Right ventricle myocardium inferior (tissue), 1 donor: Measurements from ENCODE around the gene FAM43B. TPM values are rescaled to one million over a fixed set of nuclear protein-coding genes. Genes with fewer than 3 reads are reported as not detected.

Experiments
- ATAC-seq: fragments of 200-7000 bp; cut with Tn5 transposase; one replicate; pipeline ENCODE4 v1.9.1; 2020; ENCODE audit warnings: mild to moderate bottlenecking, moderate library complexity
- DNase-seq: peaks from one replicate; pipeline ENCODE4 v3.0.0; 2021; ENCODE audit errors: missing footprints
- intact Hi-C: fragments of 100-400 bp; cut with DNase I; formaldehyde crosslinking; loops from one replicate; pipeline ENCODE4 v1.11.0; 2022
- total RNA-seq: library from RNA; stranded (reverse); fragmentation: NEBNext Ultra II Directional; extraction: Animal tissue kit (Norgen Biotek cat#: 25700); gene quantifications from one replicate; pipeline ENCODE4 v1.2.1, GENCODE V29; 2021
- donor health status: DM: no; HTN: yes; CAD: no; lungs with severe emphysema.

FAM43B gene
- total RNA-seq, 1 donor from 2014 or later, result 4.5 TPM

DNA sequence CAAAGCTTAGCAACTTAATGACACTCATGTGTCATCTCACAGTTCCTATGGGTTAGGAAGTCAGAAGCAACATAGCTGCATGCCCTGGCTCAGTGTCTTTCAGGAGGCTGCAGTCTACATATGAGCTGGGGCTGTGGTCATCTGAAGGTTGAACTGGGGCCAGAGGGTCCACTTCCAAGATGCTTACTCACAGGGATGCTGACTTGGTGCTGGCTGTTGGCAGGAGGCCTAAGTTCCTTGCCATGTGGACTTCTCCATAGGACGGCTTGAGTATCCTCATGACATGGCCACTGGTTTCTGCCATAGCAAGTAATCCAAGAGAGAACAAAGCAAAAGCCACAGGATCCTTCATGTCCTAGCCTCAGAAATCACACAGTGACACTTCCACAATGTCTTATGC, 12.1 kb upstream of the FAM43B start:
- no peak for DNase-seq
- intact Hi-C loops, result no loop called here
- ATAC-seq, result no peak

DNA sequence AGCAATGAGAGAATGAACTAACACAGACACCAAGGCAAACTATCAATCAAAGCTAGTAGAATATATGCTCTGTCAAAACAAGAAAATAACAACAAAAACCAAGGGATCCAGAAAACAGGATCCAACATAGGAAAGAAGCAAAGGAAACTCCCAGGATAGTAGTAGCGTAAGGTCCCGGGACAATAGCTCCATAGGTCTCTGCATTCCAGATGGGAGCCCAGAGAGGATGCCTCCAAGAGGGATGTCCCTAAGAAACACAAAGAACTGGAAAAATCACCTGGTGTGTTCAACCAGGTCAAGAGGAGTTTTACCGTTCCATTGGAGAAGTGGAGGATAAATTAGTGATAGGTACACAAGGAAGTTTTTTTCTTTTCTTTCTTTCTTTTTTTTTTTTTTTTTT, 5.7 kb upstream of the FAM43B start:
- no peak for DNase-seq
- ATAC-seq, result no peak
- intact Hi-C loops, result no loop called here

DNA sequence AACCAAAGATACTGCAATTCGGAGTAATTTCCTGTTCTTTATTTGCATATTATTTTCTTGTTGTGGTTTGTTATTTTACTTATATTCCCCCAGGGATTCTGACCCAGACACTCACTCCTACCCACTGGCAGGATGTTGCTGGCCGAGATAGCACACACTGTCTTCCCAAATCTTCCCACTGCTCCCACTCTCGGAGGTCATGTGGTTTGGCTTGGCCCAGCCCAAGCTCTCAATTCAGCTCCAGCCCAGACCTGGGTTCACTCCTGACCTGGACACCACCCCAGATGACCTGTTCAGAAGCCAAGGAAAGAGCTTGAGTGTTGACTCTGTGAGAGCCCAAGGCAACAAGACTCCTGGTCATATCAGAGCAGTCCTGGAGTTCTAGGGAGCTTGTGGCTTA, 1.2 kb upstream of the FAM43B start:
- intact Hi-C loops, result no loop called here
- ATAC-seq (no peak), DNase-seq (no peak)

DNA sequence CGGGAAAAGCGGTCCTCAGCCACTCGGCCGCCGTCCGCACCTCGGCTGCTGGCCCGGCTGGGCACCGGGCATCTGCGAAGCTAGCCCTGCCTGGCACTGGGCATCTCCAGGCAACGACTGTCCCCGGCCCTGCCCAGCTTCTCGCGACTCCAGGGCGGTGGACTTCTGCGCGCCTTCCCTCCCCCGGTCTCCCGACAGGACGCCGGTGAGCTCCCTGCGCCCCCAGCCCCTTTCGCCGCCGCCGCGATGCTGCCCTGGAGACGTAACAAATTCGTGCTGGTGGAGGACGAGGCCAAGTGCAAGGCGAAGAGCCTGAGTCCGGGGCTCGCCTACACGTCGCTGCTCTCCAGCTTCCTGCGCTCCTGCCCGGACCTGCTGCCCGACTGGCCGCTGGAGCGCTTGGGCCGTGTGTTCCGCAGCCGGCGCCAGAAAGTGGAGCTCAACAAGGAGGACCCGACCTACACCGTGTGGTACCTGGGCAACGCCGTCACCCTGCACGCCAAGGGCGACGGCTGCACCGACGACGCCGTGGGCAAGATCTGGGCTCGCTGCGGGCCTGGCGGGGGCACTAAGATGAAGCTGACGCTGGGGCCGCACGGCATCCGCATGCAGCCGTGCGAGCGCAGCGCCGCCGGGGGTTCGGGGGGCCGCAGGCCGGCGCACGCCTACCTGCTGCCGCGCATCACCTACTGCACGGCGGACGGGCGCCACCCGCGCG, 514 bp downstream of the FAM43B start:
- DNase-seq (no peak), ATAC-seq (peak; percentile 8)
- intact Hi-C loops, result no loop called here

DNA sequence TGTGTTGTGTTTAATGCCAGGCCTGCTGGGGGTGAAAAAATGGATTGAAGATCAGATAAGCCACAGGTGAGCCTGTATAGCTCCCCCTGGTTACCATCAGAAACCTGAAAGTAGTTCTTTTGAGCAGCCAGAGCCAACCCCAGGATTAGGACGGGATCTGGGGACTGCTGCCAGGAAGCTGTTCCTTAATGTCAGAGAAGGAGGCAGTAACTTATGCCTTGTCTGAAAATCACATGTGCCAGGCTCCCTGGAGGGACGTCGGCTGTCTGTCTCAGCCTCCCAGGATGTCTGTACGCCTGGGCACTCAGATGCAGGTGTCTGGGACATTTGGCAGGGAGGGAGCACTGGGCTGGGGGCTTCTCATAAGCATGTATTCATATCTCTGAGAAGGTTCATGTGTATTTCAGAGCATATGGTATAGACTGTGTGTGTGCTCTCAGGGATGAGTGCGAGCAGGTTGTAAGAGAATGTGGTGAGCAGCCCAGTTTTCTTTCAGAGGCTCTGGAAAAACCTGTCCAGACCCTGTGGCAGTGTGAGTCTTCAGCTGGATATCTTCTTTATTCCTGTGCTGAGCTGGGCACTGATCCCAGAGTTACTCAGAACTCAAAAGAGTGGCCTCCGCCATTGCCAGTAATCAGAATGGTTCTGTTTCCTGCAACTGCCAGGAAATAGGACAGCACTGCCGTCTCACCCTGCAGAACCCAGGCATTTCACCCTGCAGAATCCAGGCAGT, 2.8 kb downstream of the FAM43B start:
- ATAC-seq (peak; percentile 21), DNase-seq (no peak)
- intact Hi-C loops, result no loop called here

DNA sequence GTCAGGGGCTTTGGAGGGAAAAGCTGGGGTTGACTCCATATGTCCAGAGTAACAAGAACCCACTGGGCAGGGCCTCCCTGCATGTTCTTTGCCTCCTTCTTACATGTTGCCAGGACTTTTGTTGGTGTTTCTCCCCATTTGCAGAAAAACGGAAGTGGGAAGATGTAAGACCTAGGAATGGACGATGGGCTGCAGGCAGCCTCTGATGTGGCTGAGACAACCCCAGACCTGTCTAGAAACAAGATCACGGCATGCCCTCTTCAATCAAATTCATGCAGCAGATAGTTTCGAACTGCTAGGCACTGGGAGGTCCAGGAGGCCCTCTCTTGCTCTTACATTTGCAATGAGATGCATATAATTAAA, 3.4 kb downstream of the FAM43B start:
- intact Hi-C loops, result no loop called here
- ATAC-seq, result no peak
- no peak for DNase-seq

DNA sequence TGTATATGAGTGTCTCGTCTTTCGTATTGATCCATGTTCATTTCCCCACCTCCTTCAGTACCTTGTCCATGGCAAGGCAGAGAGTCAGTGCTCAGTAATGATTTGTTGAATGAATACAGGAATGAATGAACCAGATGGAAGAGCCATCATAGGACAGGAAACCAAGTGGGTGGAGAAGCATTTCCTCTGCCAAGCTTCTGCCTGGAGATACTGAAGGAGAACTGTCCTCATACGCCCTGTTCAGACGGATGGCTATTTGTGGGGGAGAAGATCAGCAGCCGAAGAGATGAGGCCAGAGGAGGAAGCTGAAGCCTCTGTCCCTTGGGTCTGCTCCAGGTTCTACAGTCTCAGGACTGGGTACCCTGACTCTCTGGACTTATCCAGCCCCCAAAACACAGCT, 5.8 kb downstream of the FAM43B start:
- intact Hi-C loops, result no loop called here
- DNase-seq (no peak), ATAC-seq (no peak)

DNA sequence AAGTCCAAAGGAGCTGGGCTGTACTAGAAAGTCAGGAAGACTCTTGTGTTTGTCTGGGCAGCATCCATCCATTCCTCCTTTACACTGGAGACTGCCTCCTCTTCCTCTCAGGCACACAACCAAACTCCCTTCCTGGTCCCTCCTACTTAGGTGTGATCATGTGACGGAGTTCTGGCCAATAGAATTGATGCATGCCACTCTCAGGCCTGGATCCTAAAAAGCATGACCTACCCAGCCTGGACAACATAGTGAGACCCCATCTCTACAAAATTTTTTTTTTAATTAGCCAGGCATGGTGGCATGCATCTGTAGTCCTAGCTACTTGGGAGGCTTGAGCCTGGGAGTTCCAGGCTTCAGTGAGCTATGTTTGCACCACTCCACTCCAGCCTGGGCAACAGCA, 8.6 kb downstream of the FAM43B start:
- intact Hi-C loops, result no loop called here
- DNase-seq (no peak), ATAC-seq (no peak)

DNA sequence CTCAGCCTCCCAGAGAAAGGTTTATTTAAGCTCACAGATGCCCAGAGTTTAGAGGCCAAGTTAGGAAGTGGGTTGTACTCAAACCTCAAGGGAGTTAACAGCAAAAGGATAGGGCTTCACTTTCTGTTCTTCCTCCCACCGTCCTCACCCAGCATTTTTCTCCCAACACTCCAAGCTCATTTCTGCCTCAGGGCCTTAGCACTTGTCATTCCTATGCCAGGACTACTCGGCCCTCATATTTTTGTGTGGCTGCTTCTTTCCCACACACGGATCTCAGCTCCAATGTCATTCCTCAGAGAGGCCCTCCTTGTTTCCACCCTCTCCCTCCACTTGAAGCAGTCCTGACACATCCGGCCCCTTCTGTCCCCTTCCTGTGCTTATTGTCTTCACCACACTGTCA, 12.9 kb downstream of the FAM43B start:
- intact Hi-C loops, result no loop called here
- no peak for DNase-seq
- no peak for ATAC-seq

DNA sequence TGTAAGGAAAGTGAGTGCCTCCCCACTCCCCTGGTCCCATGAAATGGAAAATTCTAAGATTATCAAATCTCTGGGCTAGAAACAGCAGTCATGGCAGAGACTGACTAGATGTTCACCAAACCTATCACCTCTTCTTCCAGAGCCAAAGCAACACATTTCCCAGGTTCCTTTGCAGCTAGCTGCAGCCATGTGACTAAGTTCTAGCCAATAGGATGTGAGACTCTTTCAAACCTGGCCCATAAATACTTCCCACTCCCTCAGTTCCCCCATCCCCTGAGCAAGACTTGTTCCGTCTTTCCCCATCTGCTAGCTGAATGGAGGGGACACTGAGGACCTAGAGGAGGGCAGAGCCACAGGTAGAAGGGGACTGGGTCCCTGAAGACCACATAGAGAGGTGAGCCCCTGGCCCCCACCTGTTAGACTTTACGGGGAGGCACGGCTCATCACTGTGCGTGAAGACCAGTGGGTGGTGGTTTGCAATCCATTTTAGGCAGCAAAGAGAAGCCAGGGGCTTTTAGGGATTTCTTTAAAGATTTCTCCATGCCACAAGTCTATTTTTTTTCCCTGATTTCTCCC, 17.2 kb downstream of the FAM43B start:
- intact Hi-C loops, result no loop called here
- ATAC-seq (no peak), DNase-seq (no peak)

DNA sequence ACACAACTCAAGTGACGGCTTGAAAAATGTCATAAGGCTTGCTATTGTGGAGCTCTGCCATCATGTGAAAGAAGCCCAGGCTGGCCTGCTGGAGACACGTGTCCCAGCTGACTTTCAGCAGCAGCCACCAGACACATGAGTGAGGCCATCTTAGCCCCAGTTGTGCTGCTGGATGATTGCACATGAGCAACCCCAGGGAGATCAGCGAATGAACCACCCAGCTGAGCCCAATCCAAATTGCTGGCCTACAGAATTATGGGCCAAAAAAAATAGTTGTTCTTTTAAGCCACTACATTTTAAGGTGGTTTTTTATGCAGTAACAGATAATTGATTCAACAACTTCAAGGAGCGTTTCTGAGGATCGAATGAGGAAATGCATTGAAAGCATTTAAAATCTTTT, 19.1 kb downstream of the FAM43B start:
- intact Hi-C loops, result no loop called here
- ATAC-seq (no peak), DNase-seq (no peak)

DNA sequence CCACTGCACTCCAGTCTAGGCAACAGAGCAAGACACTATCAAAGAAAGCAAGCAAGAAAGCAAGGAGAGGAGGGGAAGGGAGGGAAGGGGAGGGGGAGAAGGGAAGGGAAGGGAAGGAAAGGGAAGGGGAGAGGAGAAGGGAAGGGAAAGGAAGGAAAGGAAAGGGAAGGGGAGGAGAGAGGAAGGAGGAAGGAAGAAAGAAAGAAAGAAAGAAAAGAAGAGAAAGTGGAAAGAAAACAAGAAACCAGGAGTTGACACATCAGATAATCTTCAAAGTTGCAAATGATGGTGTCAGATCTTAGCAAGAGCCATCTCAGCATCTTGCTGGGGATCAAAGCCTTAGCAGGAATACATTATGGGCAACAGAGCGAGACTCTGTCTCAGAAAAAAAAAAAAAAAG, 21.6 kb downstream of the FAM43B start:
- no peak for DNase-seq
- intact Hi-C loops, result loop anchor here (2.0 kb wide), 1 partner anchor 67 kb away; no protein-coding TSS in a partner anchor
- ATAC-seq, result no peak

DNA sequence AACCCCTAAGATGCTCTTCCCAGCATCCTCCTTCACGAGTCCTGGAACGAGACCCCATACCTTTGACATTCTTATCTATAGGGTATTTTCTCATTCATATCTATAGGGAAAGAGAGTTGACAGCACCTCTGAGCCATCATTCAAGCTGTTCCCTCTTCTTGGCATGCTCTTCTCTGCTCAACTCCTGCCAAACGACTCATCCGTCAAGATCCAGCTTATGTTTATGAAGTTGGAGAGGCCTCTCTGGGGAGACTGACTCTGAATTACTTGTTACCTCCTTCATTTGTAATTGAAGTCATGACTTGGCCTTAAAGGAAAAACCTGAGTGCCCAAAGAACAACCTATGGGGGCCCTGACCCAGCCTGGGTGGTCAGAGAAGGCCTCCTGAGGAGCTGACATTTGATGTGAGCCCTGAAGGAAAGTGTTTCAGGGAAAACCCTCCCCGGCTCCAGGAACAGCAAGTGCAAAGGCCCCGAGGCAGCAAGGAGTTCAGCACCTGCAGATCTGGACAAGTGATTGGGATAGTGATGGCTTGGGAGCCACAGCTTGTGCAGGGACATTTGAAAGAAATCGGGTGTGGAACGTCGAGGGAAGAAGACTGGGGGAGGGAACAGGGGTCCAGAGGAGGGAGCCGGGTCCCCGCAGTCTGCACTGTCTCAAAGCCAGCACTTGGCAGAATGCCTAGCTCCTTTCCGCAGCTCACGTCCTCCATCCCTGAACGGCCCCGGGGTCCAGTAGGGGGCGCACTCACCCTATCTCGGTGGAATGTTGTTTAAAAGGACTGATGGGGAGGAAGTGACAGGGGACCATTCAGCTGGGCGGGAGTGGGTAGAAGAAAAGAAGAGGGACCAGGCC, 22.5 kb downstream of the FAM43B start:
- DNase-seq (peak; percentile 93), ATAC-seq (peak; percentile 93)
- intact Hi-C loops, result loop anchor here (2.0 to 5.0 kb wide), 2 partner anchors 57 to 66 kb away; partner anchors contain the start of gene PINK1

DNA sequence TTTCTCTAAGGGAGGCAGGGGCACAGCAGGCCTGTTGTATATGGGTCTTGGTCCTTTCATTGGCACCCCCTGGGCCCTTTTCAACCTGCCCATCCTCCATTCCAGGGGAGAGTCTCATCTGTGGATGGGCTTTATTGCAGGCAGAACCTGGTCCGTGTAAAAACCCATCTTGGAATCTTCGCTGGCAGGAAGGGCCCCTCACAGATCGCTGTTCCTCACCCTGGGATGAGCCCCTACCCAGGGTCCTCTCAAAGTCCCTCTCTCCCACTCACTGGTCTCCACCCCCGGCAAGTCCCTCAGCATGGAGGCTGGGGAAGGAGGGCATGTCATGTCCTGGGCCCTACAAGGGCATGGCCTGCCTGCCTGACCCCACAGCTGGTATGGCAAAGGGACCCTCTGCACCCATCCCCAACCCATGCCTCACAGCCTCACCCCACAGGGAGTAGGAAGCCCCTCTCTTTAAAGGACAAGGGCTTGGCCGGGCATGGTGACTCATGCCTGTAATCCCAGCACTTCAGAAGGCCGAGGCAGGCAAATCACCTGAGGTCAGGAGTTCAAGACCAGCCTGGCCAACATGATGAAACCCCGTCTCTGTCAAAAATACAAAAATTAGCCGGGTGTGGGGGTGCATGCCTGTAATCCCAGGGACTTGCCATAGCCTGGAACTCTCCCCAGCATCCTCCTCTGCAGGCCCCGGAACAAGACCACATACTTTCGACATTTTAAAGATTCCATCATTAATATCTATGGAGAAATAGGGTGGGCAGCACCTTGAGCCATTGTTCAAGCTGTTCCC, 23.4 kb downstream of the FAM43B start:
- DNase-seq (no peak), ATAC-seq (no peak)
- intact Hi-C loops, result loop anchor here (2.0 to 5.0 kb wide), 2 partner anchors 57 to 65 kb away; partner anchors contain the start of gene PINK1

DNA sequence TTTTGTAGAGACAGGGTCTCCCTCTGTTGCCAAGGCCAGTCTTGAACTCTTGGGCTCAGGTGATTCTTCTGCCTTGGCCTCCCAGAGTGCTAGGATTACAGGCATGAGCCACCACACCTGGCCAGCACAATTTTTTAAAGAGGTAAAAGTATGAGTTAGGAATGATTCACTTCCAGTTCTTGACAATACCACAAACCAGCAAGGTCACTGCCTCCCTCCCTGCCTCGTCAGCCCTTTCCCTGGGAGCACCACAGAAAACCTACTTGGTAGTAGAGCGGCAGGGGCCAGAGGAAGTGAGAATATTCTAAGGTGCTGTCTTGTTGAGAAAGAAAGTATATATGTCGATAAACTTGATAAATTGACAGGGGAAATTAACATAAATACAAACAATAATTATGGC, 25.7 kb downstream of the FAM43B start:
- intact Hi-C loops, result loop anchor here (5.0 kb wide), 1 partner anchor 54 kb away; the partner anchor contains the start of gene PINK1

DNA sequence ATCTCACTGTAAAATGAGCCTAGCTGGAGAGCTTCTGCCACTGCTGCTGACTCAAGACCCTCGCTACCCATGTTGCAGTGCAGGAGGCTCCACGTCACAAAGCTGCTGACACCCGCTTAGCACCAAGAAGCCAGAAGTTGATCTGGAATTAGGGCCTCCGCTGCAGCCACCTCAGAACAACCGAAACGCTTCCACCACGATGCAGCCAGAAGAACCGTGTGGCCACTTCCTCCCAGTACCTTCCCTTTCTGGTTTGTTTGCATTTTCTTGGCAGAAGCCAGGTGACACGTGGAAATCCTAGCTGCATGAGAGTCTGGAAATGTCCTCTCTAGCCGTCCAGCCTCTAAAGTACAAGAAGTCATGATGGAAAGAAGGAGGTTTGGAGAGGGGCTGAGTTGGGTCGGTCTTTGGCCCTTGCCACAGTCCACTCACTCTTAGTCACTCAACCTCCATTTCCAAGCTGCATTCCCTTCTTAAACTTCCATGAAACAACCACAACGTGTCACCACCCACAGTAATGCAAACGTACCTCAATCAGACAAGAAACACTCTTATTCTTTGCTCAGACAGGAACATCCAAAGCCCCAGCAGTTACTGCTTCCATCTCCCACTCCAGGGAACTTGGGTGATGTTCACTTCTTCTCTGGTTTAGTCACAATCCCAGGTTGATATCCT, 26.5 kb downstream of the FAM43B start:
- intact Hi-C loops, result loop anchor here (5.0 kb wide), 1 partner anchor 53 kb away; the partner anchor contains the start of gene PINK1
- DNase-seq (no peak), ATAC-seq (no peak)

More for the DNA sequence above, 25.7 kb downstream of the FAM43B start:
- DNase-seq, result no peak
- no peak for ATAC-seq

DNA sequence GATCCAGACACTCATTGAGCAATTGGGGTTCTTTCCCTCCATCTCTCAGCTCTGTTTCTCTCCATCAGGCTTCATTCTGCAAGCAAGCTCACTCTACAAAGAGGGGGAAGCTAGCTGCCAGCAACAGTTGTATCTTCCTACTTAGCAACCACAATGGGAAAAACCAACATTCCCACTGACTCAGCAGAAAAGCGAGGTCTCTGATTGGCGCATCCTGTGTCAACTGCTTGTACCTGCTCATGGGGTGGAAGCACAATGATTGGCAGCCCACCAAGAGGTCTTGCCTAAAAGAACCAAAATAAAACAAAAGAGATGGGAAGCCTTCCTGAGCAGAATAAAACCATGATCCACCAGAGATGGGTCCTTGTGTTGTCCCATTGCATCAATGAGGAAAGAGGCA, 32.5 kb downstream of the FAM43B start:
- intact Hi-C loops, result no loop called here
- ATAC-seq (no peak), DNase-seq (no peak)
